Right cardiac atrium (tissue), 5 donors: ENCODE results near the gene MTR. TPM values are rescaled to one million over a fixed set of nuclear protein-coding genes. Genes with fewer than 3 reads are reported as not detected.

Source experiments
- ATAC-seq, 2 donors: fragments of 200-7000 bp; cut with Tn5 transposase; one replicate each; pipeline versions ENCODE4 v1.8.0 to v1.9.1; 2020; ENCODE audit warnings: moderate library complexity in 2 of 2, mild to moderate bottlenecking in 1 of 2
- DNase-seq, 3 donors: peaks; one replicate each; pipeline ENCODE4 v3.0.0-alpha.2; 2020
- H3K27ac ChIP-seq: one replicate; pipeline ENCODE4 v1.5.1; 2013; ENCODE audit warnings: mild to moderate bottlenecking, low read length, control low read depth, moderate library complexity
- H3K27me3 ChIP-seq: one replicate; pipeline ENCODE4 v1.6.1; 2013; ENCODE audit not compliant: control insufficient read depth, insufficient read depth
- H3K4me1 ChIP-seq: one replicate; pipeline ENCODE4 v1.6.1; 2013; ENCODE audit warnings: low read length; ENCODE audit not compliant: control insufficient read depth, insufficient read depth
- H3K4me3 ChIP-seq: one replicate; pipeline ENCODE4 v1.5.1; 2013; ENCODE audit warnings: low read length, control low read depth
- H3K9me3 ChIP-seq: one replicate; pipeline ENCODE4 v1.6.1; 2013; ENCODE audit warnings: low read length; ENCODE audit not compliant: control insufficient read depth
- WGBS: extraction: QIAGEN DNeasy Blood & Tissue Kit; methylation state at CpG from one replicate; pipeline ENCODE4 v1.1.7; 2013; 5-methylcytosine and 5-hydroxymethylcytosine counted together
- intact Hi-C, 4 donors: fragments of 100-400 bp; cut with DNase I; formaldehyde crosslinking; loops; one replicate each; pipeline versions ENCODE4 v1.11.0 to v1.14.0; 2022 to 2023
- polyA plus RNA-seq: library from polyadenylated mRNA; stranded (reverse); fragments of 200-250 nt; gene quantifications from one replicate; pipeline ENCODE4 v1.2.3, GENCODE V29; 2013
- total RNA-seq, 4 donors: library from RNA; stranded (reverse); fragmentation: NEBNext Ultra II Directional; extraction: Animal tissue kit (Norgen Biotek cat#: 25700); gene quantifications; one replicate each; pipeline ENCODE4 v1.2.1, GENCODE V29; 2021
- donor health status: healthy with polysubstance abuse.
- donor health status: DM: no; HTN: yes; CAD: no.
- donor health status: DM: no; HTN: no; CAD: no.
- donor health status: DM: no; HTN: yes; CAD: no; lungs with severe emphysema.
- donor health status: DM: yes; HTN: yes; CAD: no.

MTR gene
- total and polyA plus RNA-seq, 5 donors: 9.0 to 54.6 (median 40.4) TPM

- ATAC-seq (peak; percentile 75 to 78), DNase-seq (peak in 1 of 3 donors; percentile 45)
- Histone ChIP-seq H3K4me3 (no peak overlapping the region), H3K4me1 (peaks cover 3% of the 10 kb centered on the region), H3K27me3 (no peaks in the 10 kb centered on the region), H3K27ac (peak overlapping the region; percentile 43), H3K9me3 (no peaks in the 10 kb centered on the region)
- intact Hi-C loops: no loop called here
- WGBS: 80% methylated on average over 5 of the region's 5 CpGs
Observed at GRCh38 chr1:236862615-236863211, 67.6 kb downstream of the MTR start.

GRCh38 chr1:236864211-236864610, 69.1 kb downstream of the MTR start:
- DNase-seq (no peak), ATAC-seq (no peak)
- intact Hi-C loops: no loop called here
- no peak overlapping the region for H3K27ac ChIP-seq
- no peaks in the 10 kb centered on the region for H3K27me3 ChIP-seq
- H3K4me1 ChIP-seq: peaks cover 3% of the 10 kb centered on the region
- H3K9me3 ChIP-seq: no peaks in the 10 kb centered on the region
- no peak overlapping the region for H3K4me3 ChIP-seq
- 95% methylated on average over 3 of the region's 3 CpGs for WGBS

DNA sequence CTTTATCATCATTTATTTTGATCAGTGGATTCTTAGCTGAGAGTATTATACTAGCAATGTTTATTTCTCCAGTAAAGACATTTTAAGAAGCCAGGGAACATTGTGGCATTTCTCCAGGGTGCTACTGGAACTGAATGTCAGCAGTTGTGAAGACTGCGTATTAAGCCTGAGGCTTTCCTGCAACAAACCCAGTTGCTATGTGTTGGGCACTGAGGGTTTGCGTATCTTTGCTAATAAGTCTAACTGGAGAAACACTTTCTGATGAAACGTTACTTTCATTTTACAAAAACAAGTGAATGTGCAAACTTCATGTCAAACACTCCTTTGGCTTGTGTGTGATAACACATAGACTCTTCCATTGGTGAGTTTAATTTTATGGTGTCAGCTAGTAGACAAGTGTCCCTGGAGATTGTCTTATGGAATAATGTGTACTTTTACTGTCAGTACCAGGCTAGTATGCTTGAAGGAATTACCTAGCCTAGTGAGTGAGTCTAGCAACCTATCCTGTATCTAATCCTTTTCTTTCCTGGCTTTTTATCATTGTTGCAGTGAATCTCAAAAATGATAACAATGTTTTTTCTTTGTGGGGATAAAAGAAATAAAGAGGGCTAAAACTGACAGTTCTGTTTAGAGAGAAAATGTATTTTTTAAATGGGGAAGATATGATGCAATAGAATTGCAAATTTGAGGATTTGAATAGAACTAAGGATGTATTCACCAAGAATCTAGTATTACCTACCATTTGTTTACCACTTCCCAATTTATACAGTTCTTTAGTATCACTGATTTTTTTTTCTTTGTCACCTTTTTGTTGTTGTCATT, 70.1 kb downstream of the MTR start:
- 48% methylated on average over 3 of the region's 3 CpGs for WGBS
- no peaks in the 10 kb centered on the region for H3K27me3 ChIP-seq
- H3K27ac ChIP-seq: no peak overlapping the region
- intact Hi-C loops: no loop called here
- H3K4me3 ChIP-seq: no peak overlapping the region
- peak; percentile 39 to 45 for ATAC-seq
- H3K4me1 ChIP-seq: peaks cover 3% of the 10 kb centered on the region
- DNase-seq: no peak
- no peaks in the 10 kb centered on the region for H3K9me3 ChIP-seq

DNA sequence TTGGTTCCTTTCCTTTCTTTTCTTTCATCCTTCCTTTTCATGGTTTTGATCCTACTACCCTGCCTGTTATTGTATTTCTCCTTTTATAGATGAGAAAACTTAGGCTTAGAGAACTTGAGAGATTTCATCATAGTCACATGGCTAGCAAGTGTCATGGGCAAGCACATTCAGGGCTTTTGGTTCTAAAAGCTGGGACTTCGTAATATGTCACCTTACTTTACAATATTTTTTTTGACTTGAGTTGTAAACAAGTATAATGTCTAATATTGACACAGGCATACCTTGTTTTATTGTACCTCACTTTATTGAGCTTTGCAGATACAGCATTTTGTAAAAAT, 70.7 kb downstream of the MTR start:
- H3K27ac ChIP-seq: no peak overlapping the region
- WGBS: 93% methylated on average over 1 of the region's 1 CpG
- no peaks in the 10 kb centered on the region for H3K27me3 ChIP-seq
- H3K9me3 ChIP-seq: no peaks in the 10 kb centered on the region
- DNase-seq (no peak), ATAC-seq (no peak)
- peaks cover 3% of the 10 kb centered on the region for H3K4me1 ChIP-seq
- intact Hi-C loops: no loop called here
- no peak overlapping the region for H3K4me3 ChIP-seq

DNA sequence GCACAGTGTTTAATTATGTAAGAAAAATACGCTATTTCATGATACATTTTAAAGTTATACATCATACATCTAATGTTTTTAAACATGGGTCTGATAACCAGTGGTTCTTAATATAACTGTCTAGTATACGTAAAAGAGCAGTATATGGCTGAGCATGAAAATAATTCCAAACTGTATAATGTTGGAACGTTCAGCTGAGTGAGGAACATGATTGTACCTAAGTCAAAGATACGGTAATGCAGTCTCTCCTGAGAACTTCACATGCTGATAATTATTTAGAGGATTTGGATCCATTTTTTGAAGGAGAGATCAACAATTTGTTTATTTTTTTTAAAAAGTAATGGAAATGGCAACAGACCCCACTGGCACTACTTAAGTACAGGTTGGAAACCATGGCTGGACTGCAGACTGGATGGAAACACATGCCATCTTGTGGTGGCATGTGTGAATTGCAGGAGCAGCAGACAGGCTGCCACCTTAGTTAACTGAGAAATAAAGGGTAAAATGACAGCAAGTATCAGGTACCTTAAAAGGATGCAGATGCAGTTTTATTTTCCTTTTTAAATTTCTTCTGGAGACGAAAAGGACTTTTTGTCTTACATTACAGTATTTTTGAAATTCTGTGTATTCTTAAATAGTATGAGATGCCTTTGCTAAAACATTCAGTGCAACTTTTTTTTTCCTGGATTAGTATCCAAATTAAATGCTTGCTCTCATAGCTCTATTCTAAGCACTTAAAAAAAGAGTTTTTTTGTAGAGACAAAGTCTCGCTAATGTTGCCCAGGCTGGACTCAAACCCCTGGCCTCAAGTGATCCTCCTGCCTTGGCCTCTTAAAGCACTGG, 73.8 kb downstream of the MTR start:
- ATAC-seq (peak in 1 of 2 donors; percentile 51), DNase-seq (no peak)
- Histone ChIP-seq H3K4me1 (no peaks in the 10 kb centered on the region), H3K9me3 (no peaks in the 10 kb centered on the region), H3K27me3 (no peaks in the 10 kb centered on the region), H3K27ac (no peak overlapping the region), H3K4me3 (no peak overlapping the region)
- 95% methylated on average over 6 of the region's 6 CpGs for WGBS
- intact Hi-C loops: no loop called here

DNA sequence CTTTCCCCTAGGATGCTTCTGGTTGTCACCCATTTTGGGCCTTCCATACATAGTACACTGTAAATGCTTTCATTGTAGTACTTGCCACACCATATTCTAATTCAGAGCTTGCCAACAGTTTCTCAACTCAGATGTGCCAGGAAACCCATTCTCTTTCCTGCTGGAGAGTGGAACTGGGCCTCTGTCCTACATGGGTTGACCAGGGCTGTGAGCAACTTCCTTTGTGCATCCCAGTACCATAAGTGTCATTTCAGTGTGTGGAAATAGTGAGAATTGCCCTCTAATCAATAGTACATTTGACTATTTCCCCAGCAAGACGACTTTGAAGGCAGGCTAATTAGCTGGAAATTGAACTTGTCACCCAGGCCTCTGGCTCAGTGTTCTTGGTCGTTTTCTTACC, 74.8 kb downstream of the MTR start:
- Histone ChIP-seq H3K27me3 (no peaks in the 10 kb centered on the region), H3K27ac (no peak overlapping the region), H3K4me1 (no peaks in the 10 kb centered on the region), H3K9me3 (no peaks in the 10 kb centered on the region), H3K4me3 (no peak overlapping the region)
- intact Hi-C loops: no loop called here
- WGBS: 67% methylated on average over 2 of the region's 2 CpGs
- DNase-seq: no peak
- ATAC-seq: no peak

- Histone ChIP-seq H3K27me3 (no peaks in the 10 kb centered on the region), H3K4me3 (no peak overlapping the region), H3K27ac (no peak overlapping the region), H3K4me1 (no peaks in the 10 kb centered on the region), H3K9me3 (no peaks in the 10 kb centered on the region)
- ATAC-seq (peak; percentile 37 to 39), DNase-seq (no peak)
- WGBS: 81% methylated on average over 6 of the region's 6 CpGs
- intact Hi-C loops: no loop called here
Observed at GRCh38 chr1:236870721-236871120, 75.6 kb downstream of the MTR start.

GRCh38 chr1:236872075-236872666, 77.1 kb downstream of the MTR start:
- DNase-seq (no peak), ATAC-seq (peak in 1 of 2 donors; percentile 22)
- 57% methylated on average over 5 of the region's 5 CpGs for WGBS
- no peaks in the 10 kb centered on the region for H3K4me1 ChIP-seq
- H3K4me3 ChIP-seq: no peak overlapping the region
- H3K27ac ChIP-seq: no peak overlapping the region
- intact Hi-C loops: no loop called here
- H3K9me3 ChIP-seq: no peaks in the 10 kb centered on the region
- H3K27me3 ChIP-seq: no peaks in the 10 kb centered on the region

DNA sequence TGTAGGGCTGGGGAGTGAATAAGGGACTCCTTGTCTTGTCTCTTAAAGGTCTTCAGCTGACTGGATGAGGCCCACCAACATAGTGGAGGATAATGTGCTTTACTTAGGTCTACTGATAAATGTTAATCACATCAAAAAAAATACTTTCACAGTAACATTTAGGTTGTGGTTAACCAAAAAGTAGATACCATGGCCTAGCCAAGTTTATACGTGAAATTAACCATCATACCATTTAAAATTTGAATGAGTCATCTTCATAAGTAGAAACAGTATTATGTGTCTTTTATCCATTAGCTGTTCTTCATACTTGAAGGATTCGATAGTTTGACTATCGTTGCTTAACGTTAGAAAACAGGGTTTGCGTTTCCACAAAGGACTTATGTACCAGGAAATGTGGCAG, 80.9 kb downstream of the MTR start:
- Histone ChIP-seq H3K4me1 (peaks cover 2% of the 10 kb centered on the region), H3K27me3 (no peaks in the 10 kb centered on the region), H3K9me3 (no peaks in the 10 kb centered on the region), H3K4me3 (no peak overlapping the region), H3K27ac (no peak overlapping the region)
- ATAC-seq (no peak), DNase-seq (no peak)
- WGBS: 96% methylated on average over 5 of the region's 5 CpGs
- intact Hi-C loops: no loop called here

GRCh38 chr1:236877661-236878060, 82.6 kb downstream of the MTR start:
- Histone ChIP-seq H3K27ac (no peak overlapping the region), H3K4me1 (peaks cover 2% of the 10 kb centered on the region), H3K27me3 (no peaks in the 10 kb centered on the region), H3K4me3 (no peak overlapping the region), H3K9me3 (no peaks in the 10 kb centered on the region)
- WGBS: 94% methylated on average over 2 of the region's 2 CpGs
- intact Hi-C loops: no loop called here
- DNase-seq: no peak
- no peak for ATAC-seq

GRCh38 chr1:236880209-236880608, 85.1 kb downstream of the MTR start:
- peak overlapping the region; percentile 66 for H3K27ac ChIP-seq
- ATAC-seq (peak; percentile 52 to 68), DNase-seq (peak in 2 of 3 donors; percentile 52 to 56)
- H3K4me3 ChIP-seq: no peak overlapping the region
- H3K4me1 ChIP-seq: peaks cover 2% of the 10 kb centered on the region
- no peaks in the 10 kb centered on the region for H3K27me3 ChIP-seq
- WGBS: 61% methylated on average over 6 of the region's 6 CpGs
- intact Hi-C loops: no loop called here
- no peaks in the 10 kb centered on the region for H3K9me3 ChIP-seq
